Right kidney (tissue), 1 donor: ENCODE measurements around the gene MYL10.

ENCODE experiments used
- DNase-seq: peaks from one replicate; pipeline ENCODE4 v3.0.0-alpha.2; 2016

Gene MYL10

DNA sequence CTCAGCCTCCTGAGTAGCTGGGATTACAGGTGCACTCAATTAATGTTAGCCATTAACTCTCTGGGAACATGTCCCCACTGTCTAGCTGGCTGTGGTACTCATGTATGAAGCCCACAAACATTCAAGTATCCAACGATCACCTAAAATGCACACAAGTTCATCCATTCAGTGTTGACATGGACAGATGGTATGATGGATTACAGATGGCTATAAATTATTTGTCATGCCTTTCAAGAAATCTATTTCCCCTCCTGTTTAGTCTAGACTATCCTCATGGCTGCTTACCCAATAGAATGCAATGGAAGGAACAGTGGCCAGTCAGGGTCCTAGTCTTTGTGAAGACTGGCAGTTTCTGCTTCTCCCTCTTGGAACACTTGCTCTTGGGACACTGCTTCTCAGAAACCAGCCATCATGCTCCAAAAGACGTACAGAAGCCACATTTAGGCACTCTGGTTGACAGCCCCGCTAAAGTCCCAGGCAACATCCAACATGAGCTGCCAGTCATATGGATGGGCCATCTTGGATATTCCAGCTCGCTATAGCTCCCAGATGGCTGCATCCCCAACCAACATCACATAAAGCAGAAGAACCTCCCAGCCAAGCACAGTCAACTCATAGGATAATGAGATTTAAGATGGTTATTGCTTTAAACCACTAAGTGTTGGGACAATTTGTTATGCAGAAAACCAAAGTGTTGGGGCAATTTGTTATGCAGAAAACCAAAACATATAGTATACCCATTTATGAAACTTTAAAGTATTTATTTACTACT is 33.1 kb downstream of the MYL10 start:
- DNase-seq: no peak

DNA sequence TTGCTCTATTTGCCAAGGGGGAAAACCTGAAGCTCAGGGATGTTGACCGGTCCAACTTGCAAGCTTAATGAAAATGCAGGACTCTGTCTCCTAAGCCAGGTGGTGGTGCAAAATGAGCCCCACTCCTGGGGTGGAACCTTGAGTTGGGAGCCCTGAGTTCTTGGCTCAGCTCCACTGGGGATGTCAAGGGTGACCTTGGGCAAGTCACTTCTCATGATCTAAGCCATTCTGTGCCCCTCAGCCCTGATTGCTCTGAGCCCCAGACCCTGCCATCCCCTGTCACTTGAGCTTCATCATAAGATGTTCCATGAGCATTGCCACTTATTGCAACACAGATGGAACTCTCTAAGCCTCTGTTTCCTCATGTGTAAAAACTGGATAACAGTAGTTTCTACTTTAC is 33.9 kb downstream of the MYL10 start:
- DNase-seq: no peak

DNA sequence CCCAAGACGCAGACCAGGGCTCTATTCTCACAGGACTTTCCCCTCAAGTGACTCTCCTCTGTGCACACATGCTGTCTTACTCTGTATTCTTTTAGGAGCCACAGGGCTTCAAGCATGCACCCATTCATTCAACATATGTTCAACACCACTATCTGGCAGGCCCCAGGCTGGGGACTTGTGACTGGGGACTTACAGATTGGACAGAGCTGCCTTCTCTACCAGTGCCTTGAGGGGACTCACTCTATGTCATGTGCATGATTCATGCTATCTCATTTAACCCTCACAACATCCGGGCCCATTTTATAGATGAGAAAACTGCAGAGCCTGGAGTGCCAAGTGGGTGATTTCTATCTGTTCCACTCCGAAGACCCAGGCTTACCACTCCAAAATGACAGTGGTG is 34.3 kb downstream of the MYL10 start:
- no peak for DNase-seq

DNA sequence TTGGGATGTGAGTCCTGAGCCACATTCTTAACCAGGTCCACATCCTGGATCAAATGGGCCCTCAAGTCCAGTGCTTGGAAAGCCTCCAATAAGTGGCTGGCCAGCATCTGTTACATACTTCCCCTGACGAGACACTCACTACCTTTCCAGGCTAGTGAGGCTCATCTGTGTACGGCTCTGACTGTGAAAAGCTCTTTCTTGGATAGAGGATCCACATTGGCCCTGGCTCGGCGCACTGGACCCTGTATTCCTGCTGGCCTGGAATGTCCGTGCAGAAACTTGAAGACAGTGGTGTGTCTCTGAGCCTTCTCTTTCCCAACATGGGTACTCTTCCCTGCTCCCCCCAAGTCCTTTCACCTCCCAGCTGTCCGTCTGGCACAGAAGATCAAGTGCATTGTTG is 35.5 kb downstream of the MYL10 start:
- no peak for DNase-seq

DNA sequence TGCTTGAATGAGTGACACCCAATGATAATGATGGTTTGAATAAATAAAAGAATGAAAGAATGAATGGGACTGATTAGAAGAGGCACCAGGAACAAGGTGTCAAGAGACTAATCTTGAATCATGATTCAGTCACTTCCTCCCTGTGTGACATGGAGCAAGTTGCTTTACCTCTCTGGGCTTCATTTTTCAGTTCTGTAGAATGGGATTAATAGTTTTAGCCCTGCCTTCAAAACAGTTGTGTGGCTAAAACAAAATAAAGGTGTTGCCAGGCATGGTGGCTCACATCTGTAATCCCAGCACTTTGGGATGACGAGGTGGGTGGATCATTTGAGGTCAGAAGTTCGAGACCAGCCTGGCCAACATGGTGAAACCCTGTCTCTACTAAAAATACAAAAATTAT is 37.6 kb downstream of the MYL10 start:
- no peak for DNase-seq

DNA sequence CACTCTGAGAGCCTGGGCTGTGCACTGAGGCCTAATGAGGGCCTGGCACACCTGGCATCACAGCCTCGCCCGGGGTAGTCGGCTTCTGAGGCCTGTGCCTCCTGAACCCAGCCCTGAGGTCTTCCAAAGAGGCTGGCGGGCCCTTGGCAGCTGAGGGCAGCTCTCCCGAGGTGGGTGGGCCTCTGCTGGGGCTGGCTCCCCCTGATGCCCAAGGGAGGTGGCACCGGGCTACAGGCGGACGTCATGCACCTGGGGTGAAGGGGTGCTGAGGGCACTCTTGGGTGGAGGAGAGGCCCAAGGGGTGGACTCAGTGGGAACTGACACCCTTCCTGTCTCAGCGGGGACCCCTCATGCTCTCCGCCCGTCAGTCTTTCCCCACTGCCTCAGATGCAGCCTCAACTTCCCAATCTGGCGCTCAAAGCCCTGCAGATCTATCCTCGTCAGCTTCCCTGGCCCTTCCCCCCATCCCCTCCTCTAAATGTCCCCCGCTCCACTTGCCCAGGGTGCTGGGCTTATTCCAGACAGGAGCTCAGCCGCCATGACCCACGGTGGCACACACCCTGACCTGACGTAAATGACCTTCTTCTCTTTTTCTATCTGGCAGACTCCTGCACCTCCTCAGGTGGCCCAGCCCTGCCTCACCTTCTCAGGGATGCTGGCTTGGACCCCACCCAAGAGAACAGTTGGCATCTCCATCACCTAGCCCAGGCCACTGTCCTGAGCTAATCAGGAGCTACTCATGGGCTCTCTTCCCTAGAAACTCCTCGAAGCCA is 38.2 kb downstream of the MYL10 start:
- no peak for DNase-seq

DNA sequence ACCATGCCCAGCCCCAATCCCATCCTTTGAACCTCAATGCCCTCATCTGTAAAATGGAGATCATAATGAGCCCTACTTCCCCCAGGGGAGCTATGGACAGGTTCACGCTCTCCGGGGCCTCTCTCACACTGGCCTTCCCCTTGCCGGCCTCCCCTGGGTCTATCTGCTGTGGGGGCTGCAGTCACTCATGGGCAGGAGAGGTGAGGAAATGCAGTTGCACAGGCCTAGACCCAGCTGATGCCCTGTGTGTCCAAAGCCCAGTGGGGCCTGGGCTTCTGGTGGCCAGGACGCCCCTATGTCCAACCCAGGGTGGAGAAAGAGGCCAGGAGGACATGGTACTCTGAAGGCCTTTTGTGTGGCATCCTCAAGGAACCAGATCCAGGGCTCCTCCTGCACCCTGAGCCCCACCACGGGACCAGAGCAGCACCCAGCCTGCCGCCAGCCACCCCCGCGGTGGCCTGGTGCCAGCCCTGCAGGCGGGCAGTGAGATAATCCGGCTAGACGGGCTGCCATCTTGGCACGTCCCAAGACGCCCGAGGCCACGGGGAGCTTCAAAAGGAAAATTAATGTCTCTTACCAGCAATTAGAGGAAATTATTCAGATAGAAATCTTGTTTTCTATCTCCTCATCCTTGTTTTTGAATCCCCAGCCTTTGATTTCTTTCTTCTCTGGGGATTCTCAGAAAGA is 39.0 kb downstream of the MYL10 start:
- DNase-seq: no peak

DNA sequence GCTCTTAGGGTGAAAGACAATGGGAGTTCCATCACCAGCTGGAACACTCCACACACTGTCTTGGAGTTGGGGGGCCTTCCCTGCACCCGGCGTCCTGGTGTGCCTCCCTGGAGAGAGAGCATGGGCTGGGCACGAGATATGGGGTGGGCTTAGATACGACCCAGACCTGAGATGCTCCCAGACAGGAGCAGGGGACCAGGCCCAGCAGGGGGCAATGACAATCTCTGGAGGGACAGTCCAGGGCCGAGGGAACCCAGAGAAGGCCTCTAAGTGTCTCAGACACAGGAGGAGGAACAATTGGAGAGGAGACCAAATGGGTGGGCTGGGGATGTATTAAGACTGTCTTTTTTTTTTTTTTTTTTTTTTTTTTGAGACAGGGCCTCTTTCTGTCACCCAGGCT is 40.0 kb downstream of the MYL10 start:
- no peak for DNase-seq

DNA sequence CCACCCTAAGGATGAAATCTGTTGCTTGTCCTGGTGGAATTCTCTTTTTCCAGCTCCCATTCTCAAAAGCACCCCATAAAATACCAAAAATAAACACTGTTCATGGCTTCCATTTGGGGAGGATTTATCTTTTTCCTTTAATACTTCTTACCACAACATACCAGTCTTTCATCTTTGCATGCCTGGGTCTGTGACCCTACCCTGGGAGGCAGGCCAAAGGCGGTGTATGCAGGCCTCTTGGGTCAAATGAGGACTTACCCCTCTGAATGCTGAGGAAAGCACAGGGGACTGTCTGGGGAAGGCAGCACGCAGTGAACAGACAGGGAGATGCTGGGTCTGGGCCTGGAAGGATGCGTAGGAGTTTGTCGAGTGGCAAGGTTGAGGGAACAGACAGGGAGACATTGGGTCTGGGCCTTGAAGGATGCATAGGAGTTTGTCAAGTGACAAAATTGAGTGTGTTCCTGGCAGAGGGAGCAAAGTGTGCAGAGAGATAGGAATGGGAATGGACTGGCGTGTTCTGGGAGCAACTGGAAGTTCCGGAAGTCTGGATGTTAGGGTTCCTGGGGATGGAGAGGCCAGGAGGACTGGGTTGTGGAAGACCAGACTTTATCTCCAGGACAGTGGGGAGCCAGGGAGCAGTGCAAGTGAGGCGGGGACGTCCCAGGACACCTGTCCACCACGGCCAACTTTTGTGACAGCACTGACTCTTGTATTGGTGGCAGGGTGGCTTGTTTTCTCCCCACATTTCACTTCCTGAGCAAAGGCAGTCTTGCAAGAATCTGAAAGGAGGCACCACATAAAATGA is 40.8 kb downstream of the MYL10 start:
- DNase-seq: no peak

DNA sequence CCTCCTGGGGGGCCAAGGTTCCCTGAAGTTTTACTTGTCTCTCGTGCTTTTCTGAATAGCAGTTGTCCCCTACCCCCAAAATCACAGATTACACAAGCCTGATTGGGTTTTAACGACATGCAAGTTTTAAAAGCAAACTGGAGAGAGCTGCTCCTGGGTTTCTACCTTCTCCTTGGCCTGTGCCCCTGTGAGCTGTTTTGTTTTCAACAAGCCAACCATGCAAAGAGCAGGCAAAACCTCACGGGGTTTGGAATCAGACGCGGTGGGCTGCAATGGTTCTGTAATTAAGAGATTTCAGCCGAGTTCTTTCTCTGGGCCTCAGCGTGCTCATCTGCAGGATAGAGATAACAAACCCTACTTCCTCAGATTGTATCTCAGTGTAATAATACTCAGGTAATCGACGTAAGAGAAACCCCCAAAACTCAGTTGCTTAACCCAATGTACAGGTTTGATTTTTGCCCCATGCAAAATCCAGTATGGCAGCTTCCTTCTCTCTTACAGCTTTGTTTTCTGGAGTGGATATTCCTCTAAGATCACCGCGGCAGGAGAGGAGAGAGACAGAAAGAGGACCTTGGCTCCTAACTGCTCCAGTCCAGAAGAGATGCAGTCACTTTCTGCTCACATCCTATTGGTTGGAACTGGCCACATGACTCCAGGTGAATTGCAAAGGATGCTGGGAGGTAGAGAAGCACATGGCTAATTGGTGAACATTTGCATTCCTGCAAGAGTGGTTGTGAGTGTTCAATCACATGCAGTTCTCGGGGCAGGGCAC is 42.0 kb downstream of the MYL10 start:
- DNase-seq: no peak

DNA sequence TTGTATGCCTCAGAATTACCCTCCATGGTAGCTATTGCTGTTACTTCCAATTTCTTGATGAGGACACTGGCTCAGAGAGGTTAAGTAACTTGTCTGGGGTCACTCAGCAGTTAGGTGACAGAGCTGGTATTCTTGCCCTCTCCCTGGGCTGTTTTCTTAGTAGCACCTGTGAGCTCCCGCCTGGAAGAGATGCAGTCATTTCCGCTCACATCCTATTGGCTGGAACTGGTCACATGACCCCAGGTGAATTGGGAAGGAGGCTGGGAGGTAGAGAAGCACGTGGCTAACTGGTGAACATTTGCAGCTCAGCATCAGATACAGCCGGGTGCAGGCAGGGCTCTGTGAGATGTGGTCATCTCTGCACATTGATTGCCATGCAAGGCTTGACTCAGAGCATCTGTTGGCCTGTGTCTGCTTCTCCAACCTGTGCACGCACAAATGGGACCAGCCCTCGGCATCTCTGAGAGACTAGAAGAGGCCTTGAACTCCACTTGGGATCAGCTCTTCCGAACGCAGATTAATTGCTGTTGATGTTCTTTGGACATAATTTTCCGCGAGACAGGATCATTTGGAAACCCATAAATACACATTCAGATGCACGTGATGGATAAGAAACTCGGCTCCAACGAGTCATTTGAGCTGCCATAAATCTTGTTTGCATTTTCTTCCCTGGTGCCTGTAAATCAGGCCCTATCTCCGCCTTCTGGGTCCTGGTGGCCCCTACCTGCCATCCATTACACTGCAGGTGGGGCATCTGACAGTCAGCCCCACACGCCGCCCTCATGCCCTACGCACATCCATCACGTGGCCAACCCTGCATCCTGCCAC is 42.8 kb downstream of the MYL10 start:
- peak; percentile 54 for DNase-seq

DNA sequence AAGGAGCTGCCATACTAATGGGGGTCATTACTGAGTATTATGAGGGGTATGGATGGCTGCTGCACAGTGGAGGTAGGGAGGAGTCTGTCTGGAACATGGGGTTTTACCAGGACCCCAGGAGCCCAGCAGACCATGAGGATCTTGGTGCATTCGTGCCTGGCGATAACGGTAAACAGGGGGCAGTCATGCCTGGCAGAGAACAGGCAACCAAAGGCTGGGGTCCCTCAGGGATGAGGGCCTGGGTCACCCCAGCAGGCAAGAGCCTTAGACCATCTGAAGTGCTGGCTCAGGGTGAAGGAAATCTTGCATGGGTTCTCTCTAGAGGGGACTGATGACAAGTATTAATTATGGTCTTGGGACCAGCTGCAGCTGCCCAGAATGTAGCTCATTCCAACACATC is 46.1 kb downstream of the MYL10 start:
- no peak for DNase-seq

DNA sequence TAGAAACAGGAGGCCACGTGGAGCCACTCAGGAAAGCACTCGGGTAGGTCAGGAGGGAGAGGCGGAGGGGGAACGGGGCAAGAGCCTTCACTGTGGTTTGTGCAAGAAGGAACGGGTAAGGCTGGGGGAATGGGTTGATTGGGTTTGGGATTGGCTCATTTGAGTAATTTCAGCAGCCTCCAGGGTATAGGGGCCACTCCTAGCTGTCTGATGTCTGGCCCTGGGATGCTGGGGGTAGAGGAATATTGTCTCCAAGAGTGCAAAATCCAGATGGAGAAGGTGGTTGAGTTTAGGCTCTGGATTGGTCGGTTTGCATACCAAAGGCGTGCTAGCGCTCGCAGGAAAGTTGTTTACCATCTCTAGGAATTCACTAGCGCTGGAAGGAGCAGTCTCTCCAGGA is 47.2 kb downstream of the MYL10 start:
- no peak for DNase-seq

DNA sequence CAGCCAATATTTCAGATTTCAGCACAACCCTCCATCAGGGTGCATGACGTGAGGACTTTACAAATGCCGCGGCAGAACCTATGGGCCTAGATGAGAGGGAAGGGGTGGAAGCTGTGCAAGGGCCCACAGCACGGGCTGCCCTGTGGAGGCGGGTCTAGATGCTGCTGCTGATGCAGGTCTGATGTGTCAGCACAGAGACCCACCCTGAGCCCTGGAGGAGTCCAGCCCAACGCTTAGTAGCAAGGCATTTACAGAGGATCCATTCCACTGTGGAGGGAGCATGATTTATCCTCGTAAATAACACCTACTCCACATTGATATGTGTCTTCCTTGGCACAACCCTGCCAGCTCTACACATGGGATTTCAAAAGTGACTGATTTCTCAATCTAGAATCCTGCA is 48.5 kb downstream of the MYL10 start:
- DNase-seq: no peak

DNA sequence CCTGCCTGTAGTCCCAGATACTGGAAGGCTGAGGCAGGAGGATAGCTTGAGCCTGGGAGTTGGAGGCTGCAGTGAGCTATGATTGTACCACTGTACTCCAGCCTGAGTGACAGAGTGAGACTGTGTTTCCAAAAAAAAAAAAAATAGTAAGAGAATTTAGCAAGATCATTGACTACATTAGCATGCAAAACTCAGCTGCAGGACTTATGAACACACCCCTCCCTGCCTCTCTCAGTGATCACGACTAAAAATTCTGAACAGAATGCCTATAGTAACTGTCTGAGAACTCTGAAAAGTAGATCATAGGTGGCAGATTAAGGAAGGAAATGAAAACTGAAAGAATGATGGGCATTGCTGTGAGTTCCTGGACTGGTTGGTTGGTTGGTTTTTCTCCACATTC is 50.5 kb downstream of the MYL10 start:
- no peak for DNase-seq

DNA sequence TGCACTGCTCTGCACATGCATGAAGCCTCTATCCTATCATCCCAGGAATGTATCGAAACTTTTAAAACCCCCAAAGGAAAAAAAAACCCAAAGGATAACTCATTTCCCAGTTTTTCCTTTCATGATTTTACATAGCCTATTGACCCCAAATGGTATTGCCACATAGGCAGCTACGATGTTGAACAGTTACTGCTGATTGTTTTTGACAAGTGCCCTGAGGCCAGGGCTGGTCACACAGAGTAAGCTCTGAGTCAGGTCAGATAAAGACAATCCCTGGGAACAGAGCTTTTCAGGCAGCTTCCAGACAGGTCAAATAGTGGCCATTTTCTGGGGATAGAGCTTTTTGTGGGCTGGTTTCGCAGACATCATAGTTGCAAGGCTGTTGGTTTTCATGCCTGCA is 52.1 kb downstream of the MYL10 start:
- DNase-seq: no peak

DNA sequence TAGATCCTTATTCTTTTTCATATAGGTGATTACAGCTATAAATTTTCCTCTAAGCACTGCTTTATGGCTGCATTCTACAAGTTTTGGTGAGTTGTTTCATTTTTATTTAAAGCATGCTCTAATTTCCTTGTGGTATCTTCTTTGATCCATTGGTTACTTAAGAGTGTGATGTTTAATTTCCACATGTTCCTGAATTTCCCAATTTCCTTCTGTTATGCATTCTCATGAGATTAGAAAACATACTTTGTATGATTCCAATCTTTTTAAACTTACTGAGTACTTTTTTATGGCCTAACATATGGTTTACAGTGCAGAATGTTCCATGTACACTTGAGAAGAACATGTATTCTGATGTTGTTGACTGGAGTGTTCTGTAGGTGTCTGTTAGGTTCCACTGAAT is 53.4 kb downstream of the MYL10 start:
- no peak for DNase-seq

DNA sequence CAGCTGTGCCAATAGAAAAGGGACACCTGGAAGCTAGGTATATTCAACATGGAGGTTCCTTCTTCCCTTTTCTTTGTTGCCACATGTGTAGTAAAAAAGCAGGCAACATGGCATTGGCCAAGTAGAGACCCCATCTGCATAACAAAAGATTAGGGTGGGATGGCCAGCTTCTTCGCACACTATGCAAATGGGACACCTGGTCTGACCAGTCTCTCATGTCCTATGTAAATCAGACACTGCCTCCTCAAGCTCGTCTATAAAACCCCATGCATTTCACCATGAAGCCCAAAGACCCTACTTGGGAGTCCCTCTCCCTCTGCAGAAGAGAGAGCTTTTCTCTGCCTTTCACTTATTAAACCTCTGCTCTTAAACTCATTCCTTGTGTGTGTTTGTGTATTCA is 53.9 kb downstream of the MYL10 start:
- no peak for DNase-seq

DNA sequence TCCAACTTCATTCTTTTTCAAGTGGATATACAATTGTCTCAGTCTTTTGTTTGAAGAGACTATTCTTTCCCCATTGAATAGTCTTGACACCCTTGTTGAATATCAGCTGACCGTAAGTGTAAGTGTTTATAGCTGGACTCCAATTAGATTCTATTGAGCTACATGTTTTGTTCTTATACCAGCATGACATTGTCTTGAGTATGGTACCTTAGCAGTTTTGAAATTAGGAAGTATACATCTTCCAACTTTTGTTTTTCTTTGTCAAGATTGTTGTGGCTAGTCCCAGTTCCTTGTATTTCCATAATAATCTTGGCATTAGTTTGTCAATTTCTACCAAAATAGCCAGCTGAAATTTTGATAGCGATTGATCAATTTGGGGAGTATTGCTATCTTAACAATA is 56.9 kb downstream of the MYL10 start:
- DNase-seq: no peak

DNA sequence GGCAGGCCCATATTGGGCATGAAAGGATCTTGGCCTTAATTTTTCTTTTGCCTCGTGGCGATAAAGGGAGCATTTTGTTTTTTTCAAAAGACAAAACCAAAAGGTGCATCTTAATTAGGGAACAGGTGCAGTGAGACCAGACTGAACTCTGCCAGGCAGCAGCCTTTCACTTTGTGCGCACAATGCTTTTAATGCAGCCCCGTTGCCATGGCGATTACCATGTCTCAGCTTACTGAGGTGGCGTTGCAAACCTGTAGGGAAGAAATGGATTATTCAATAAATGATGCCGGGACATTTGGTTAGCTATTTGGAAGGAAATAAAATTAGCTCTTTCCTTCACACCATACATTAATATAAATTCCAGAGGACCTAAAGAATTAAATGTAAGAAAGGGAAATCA is 61.9 kb downstream of the MYL10 start:
- no peak for DNase-seq
